GM12865 (cell line): ENCODE data around the gene ADK.

ENCODE experiments used
- DNase-seq: peaks from one replicate; pipeline ENCODE4 v3.0.0; 2010; ENCODE audit warnings: low read depth
- H3K4me3 ChIP-seq: 2 replicates; pipeline ENCODE4 v1.5.1; 2011; ENCODE audit warnings: mild to moderate bottlenecking, low read depth, low read length, control low read depth
- TF ChIP-seq, protein P1 (sequence below): IDR thresholded peaks from 2 replicates; pipeline ENCODE4 v1.5.1; 2011; ENCODE audit warnings: low read length, control low read depth, low read depth, inconsistent platforms; ENCODE audit not compliant: insufficient read depth; ENCODE audit errors: missing control alignments

ADK gene

DNA sequence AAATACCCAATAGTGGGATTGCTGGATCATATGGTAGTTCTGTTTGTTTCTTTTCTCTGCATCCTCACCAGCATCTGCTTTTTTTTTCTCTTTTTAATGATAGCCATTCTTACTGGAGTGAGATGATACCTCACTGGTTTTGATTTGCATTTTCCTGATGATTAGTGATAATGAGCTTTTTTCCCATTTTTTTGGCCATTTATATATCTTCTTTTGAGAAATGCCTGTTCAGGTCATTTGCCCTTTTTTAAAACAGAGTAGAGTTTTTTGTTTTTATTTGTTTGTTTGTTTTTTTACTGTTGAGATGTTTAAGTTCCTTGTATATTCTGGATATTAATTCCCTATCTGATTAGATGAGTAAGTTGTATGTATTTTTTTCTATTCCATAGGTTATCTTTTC, 469.6 kb downstream of the ADK start:
- H3K4me3 ChIP-seq, result no peak overlapping the region
- no peak for DNase-seq
- TF ChIP-seq, protein P1, sequence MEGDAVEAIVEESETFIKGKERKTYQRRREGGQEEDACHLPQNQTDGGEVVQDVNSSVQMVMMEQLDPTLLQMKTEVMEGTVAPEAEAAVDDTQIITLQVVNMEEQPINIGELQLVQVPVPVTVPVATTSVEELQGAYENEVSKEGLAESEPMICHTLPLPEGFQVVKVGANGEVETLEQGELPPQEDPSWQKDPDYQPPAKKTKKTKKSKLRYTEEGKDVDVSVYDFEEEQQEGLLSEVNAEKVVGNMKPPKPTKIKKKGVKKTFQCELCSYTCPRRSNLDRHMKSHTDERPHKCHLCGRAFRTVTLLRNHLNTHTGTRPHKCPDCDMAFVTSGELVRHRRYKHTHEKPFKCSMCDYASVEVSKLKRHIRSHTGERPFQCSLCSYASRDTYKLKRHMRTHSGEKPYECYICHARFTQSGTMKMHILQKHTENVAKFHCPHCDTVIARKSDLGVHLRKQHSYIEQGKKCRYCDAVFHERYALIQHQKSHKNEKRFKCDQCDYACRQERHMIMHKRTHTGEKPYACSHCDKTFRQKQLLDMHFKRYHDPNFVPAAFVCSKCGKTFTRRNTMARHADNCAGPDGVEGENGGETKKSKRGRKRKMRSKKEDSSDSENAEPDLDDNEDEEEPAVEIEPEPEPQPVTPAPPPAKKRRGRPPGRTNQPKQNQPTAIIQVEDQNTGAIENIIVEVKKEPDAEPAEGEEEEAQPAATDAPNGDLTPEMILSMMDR, result no peak

DNA sequence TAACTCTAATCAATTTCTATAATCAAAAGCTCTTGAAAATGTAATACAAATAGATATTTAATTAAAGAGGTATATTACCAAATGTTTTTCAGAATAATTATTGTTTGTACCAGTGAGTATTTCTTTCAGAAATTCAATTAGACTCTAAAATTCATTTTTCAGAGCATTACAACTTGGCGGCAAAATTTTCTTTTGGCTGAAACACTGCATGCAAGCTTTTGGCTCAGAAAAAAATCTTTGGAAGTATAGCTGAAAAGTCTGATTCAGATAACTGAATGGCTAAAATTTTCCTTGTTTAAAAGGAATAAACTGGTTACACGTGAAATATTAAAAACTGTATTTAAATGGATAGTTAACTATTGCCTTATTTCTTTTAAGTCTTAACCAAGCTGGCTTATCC, 472.8 kb downstream of the ADK start:
- TF ChIP-seq, protein P1, result no peak
- no peak overlapping the region for H3K4me3 ChIP-seq
- DNase-seq, result no peak

DNA sequence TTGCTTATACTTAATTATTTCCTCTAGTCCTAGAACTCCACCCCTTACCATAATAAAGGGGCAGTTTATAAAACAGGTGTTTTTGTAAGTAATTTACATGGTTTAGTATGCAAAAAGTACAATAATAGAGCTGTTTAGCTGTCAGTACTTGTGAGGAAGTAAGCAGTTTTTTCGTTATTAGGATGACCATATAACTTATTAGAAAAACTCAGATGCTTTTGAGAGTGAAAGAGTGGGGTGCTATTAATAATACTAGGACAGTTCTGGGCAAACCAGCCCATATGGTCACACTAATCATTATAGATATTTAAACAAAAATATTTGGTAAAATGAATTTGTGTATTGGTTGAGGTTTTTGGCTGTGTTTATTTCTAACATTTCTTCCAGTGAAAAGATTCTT, 473.5 kb downstream of the ADK start:
- H3K4me3 ChIP-seq, result no peak overlapping the region
- TF ChIP-seq, protein P1, result no peak
- peak; percentile 35 for DNase-seq

DNA sequence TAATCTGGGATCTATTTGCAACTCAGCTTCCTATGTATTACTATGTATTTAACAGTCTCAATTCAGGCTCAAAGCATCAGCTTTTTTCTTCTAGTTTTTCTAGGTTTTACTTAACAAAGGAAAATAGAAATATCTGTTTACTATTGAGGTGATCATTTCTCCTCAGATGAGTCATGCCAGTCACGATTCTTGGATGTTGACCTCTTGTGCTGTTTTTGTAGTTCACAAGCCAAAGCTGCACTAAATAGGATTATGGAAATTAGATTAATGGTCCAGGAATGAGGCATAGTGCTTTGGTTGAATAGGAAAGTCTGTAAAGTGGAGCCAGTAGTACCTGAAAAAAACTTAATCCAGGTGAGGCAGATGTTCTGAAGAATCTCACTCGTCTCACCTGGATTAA, 477.1 kb downstream of the ADK start:
- TF ChIP-seq, protein P1, result no peak
- no peak overlapping the region for H3K4me3 ChIP-seq
- DNase-seq, result no peak

DNA sequence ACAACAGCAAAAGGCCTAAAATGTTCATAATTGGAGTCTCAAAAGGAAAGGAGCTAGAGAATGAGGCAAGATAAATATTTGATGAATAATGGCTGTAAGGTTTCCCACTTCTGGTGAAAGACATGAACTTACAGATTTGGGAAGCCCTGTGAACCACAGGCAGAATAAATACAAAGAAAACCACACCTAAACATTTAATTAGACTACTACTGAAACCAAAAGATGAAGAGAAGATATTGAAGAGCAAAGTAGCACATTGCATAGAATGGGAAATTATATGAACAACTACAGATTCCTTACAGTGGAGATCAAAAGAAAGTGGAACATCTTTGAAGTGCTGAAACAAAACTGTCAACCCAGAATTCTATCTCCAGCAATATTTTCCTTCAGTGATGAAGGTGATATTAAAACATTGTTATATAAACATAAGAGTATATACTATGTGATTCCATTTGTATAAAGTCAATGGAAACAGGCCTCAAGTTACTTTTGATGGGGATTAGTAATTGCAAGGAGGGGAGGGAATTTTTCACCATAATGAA, 484.0 kb downstream of the ADK start:
- DNase-seq, result no peak
- TF ChIP-seq, protein P1, result no peak
- H3K4me3 ChIP-seq, result no peak overlapping the region

DNA sequence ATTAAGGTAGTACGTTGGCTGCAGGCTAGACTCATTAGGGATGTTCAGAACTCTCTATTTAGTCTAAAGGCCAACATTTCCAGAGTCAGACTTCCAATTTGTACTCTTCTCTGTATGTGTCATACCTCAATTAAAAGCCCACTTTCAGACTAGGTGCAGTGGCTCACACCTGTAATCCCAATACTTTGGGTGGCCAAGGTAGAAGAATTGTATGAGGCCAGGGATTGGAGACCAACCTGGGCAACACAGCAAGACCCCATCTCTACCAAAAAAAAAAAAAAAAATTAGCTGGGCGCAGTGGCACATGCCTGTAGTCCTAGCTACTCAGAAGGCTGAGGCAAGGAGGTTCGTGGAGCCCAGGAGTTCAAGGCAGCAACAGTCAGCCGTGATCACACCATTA, 484.6 kb downstream of the ADK start:
- no peak for DNase-seq
- no peak overlapping the region for H3K4me3 ChIP-seq
- TF ChIP-seq, protein P1, result no peak

DNA sequence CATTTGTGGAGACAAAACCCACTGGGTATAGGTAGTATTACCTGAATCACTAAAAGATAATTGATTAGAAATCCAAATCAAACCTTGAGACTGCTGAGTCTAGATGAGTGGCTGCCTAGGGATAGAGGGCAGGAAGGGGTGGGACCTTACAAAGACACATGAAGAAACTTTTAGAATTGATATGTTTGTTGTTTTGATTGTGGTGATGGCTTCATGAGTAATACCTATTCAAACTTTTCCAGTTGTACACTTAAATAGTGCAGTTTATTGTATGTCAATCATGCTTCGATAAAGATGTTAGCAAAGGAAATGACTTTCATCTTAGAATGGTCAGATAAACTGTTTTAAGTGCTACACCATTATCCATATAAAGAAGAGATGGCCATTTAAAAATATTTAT, 486.7 kb downstream of the ADK start:
- H3K4me3 ChIP-seq, result no peak overlapping the region
- no peak for DNase-seq
- TF ChIP-seq, protein P1, result no peak
